Left renal cortex interstitium (tissue), 4 donors: ENCODE data around the gene ZCCHC17. TPM values are rescaled to one million over a fixed set of nuclear protein-coding genes. Genes with fewer than 3 reads are reported as not detected.

Source experiments
- polyA plus RNA-seq, 4 donors: library from polyadenylated mRNA; unstranded; fragments of 120-200 nt; gene quantifications; one replicate each; pipeline ENCODE4 v1.2.1, GENCODE V29; 2013; ENCODE audit not compliant: insufficient read length in 4 of 4

The ZCCHC17 gene
- polyA plus RNA-seq, 4 donors = 45.7 to 55.7 (median 48.6) TPM

Other genes with a start within 250 kb of the ZCCHC17 start
- gene PUM1, start 231.3 kb upstream of the ZCCHC17 start, polyA plus RNA-seq = 100 to 1,000 TPM in 3 of 4 donors, 10 to 100 TPM in 1; 92.1 to 126 (median 115) TPM
- gene NKAIN1, start 57.1 kb upstream of the ZCCHC17 start, polyA plus RNA-seq = 1 to 10 TPM; 3.2 to 4.8 (median 4.1) TPM
- 10 to 100 TPM; 70.8 to 77.5 (median 72.9) TPM for gene SNRNP40, start 244 bp upstream of the ZCCHC17 start, polyA plus RNA-seq
- gene FABP3, start 76.0 kb downstream of the ZCCHC17 start, polyA plus RNA-seq = 10 to 100 TPM; 56.7 to 91.7 (median 65.9) TPM
- gene SERINC2, start 116.2 kb downstream of the ZCCHC17 start, polyA plus RNA-seq = 10 to 100 TPM; 38.4 to 57.1 (median 47.9) TPM